Mesangial cell (primary cell): ENCODE measurements around the gene BMPR1B. TPM values are rescaled to one million over a fixed set of nuclear protein-coding genes. Genes with fewer than 3 reads are reported as not detected.

Experiments used
- total RNA-seq: library from RNA; depleted of rRNA; stranded (reverse); fragments of >200 nt; gene quantifications from 2 replicates; pipeline ENCODE4 v1.2.3, GENCODE V29; 2015

The BMPR1B gene
- total RNA-seq: 2.3 and 8.1 TPM in 2 replicates

DNA sequence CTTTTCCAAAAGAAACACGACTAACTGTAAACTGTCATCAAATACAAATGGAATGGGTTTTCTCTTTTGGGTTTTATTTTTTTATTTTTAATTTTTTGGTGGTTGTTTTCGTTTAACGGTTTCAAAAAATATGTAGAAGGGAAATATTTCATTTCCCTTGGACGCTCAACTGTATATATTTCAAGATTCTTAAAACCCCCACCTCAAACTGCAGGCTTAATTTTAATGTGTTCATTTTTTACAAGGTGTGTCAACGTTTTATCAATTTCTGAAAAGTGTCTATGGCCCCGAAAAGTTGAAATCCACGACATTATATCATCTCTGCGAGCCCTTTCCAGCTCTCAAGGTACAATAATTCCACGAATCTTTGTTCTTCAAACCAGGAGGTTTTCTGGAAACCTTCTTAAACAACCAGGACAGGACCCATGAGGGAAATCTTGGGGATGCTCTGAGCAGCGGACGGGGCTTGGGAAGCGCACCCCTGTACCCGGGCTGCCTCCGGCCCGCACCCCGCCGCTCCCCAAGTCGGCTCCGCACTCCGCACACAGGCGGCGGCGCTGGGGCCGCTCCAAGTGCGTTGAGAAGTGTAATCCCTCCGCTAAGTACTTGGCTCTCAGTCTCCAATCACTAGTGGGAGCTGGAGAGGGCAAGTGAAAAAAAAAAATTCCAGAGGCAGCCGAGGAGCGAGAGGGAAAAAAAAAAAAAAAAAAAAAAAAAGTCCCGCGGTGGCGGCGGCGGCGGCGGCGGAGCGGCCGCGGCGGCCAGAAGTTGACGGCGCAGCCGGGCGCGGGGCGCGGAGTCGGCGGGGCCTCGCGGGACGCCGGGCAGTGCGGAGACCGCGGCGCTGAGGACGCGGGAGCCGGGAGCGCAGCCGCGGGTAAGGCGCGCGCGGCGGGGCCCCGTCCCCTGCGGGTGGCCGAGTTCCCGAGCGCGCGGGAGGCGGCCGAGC lies at the start of gene BMPR1B:
TSS of gene BMPR1B (plus strand) at position 764 of the 949 bp plus-strand sequence. CDS start 346,470 bp downstream, outside the sequence.

